Left ventricle myocardium inferior (tissue), 1 donor: ENCODE results near the gene SSR4. TPM values are rescaled to one million over a fixed set of nuclear protein-coding genes. Genes with fewer than 3 reads are reported as not detected.

Experiments
- DNase-seq: peaks from one replicate; pipeline ENCODE4 v3.0.0-alpha.2; 2020
- H3K27ac ChIP-seq: fragments of 200-600 bp; replicated peaks from 2 replicates; pipeline ENCODE4 v1.8.0; 2021
- H3K27me3 ChIP-seq: fragments of 200-600 bp; 2 replicates; pipeline ENCODE4 v1.8.0; 2021; ENCODE audit warnings: low read depth
- H3K36me3 ChIP-seq: fragments of 200-600 bp; 2 replicates; pipeline ENCODE4 v1.8.0; 2021
- H3K4me1 ChIP-seq: fragments of 200-600 bp; 2 replicates; pipeline ENCODE4 v1.8.0; 2021
- H3K4me3 ChIP-seq: fragments of 200-600 bp; 2 replicates; pipeline ENCODE4 v1.8.0; 2021; ENCODE audit warnings: mild to moderate bottlenecking, moderate library complexity
- H3K9me3 ChIP-seq: fragments of 200-600 bp; replicated peaks from 2 replicates; pipeline ENCODE4 v1.8.0; 2021
- CTCF ChIP-seq: fragments of 200-600 bp; IDR thresholded peaks from 2 replicates; pipeline ENCODE4 v1.8.0; 2021; ENCODE audit warnings: antibody characterized with exemption, mild to moderate bottlenecking, borderline replicate concordance
- intact Hi-C: fragments of 100-400 bp; cut with micrococcal nuclease; formaldehyde crosslinking; loops from one replicate; pipeline ENCODE4 v1.11.0; 2022
- total RNA-seq: library from RNA; stranded (reverse); fragmentation: NEBNext Ultra II Directional; extraction: Animal tissue kit (Norgen Biotek cat#: 25700); gene quantifications from one replicate; pipeline ENCODE4 v1.2.1, GENCODE V29; 2021
- donor health status: DM: no; HTN: yes; CAD: no; lungs with severe emphysema.

Gene SSR4
- total RNA-seq, 1 donor from 2014 or later: 123 TPM

GRCh38 chrX:153794897-153795816 is 689 bp downstream of the SSR4 start:
- Histone ChIP-seq H3K9me3 (no peaks in the 10 kb centered on the region), H3K27me3 (no peaks in the 10 kb centered on the region), H3K27ac (peak overlapping the region; percentile 98), H3K4me1 (peaks cover 53% of the 10 kb centered on the region), H3K36me3 (peaks cover 17% of the 10 kb centered on the region), H3K4me3 (peak overlapping the region; percentile 82)
- DNase-seq: no peak
- intact Hi-C loops: no loop called here
- TF ChIP-seq CTCF: no peak

GRCh38 chrX:153797415-153798015 is 3.0 kb downstream of the SSR4 start:
- H3K4me3 ChIP-seq: no peak overlapping the region
- H3K36me3 ChIP-seq: peaks cover 17% of the 10 kb centered on the region
- DNase-seq: no peak
- no peaks in the 10 kb centered on the region for H3K9me3 ChIP-seq
- H3K27ac ChIP-seq: no peak overlapping the region
- intact Hi-C loops: no loop called here
- H3K4me1 ChIP-seq: peaks cover 32% of the 10 kb centered on the region
- TF ChIP-seq CTCF: no peak
- H3K27me3 ChIP-seq: no peaks in the 10 kb centered on the region

GRCh38 chrX:153799326-153799725 is 4.9 kb downstream of the SSR4 start:
- H3K9me3 ChIP-seq: no peaks in the 10 kb centered on the region
- H3K27me3 ChIP-seq: no peaks in the 10 kb centered on the region
- intact Hi-C loops: no loop called here
- H3K4me1 ChIP-seq: peaks cover 17% of the 10 kb centered on the region
- no peak for TF ChIP-seq CTCF
- H3K27ac ChIP-seq: no peak overlapping the region
- DNase-seq: no peak
- H3K36me3 ChIP-seq: peaks cover 17% of the 10 kb centered on the region
- H3K4me3 ChIP-seq: no peak overlapping the region

- no peak for TF ChIP-seq CTCF
- no peak for DNase-seq
- intact Hi-C loops: no loop called here
- Histone ChIP-seq H3K4me3 (no peak overlapping the region), H3K4me1 (peaks cover 15% of the 10 kb centered on the region), H3K36me3 (peaks cover 17% of the 10 kb centered on the region), H3K9me3 (no peaks in the 10 kb centered on the region), H3K27me3 (no peaks in the 10 kb centered on the region), H3K27ac (peak overlapping the region; percentile 45)
Observed at GRCh38 chrX:153800177-153800722, 5.8 kb downstream of the SSR4 start.

GRCh38 chrX:153800746-153801145 is 6.3 kb downstream of the SSR4 start:
- no peak for TF ChIP-seq CTCF
- Histone ChIP-seq H3K4me3 (no peak overlapping the region), H3K27ac (peak overlapping the region; percentile 45), H3K4me1 (peaks cover 10% of the 10 kb centered on the region), H3K36me3 (peaks cover 17% of the 10 kb centered on the region), H3K27me3 (no peaks in the 10 kb centered on the region), H3K9me3 (no peaks in the 10 kb centered on the region)
- intact Hi-C loops: no loop called here
- no peak for DNase-seq
